CD8-positive, alpha-beta memory T cell (primary cell): ENCODE results near the gene SEC61G. TPM values are rescaled to one million over a fixed set of nuclear protein-coding genes. Genes with fewer than 3 reads are reported as not detected.

Source experiments
- CTCF ChIA-PET: fragments of 350-600 bp; sonication (Branson Sonifier 250); formaldehyde crosslinking; loops from one replicate; lab custom pipeline; 2021; ENCODE audit warnings: antibody characterized with exemption; lab: Charles Lee
- POLR2A ChIA-PET: fragments of 350-600 bp; sonication (Branson Sonifier 250); formaldehyde crosslinking; loops from one replicate; lab custom pipeline; 2021; ENCODE audit warnings: antibody characterized with exemption; lab: Charles Lee
- DNase-seq, 5 donors: peaks; one replicate each; pipeline versions ENCODE4 v3.0.0 to v3.0.0-alpha.2; 2020 to 2022; ENCODE audit warnings: mixed read lengths in 1 of 5
- H3K27ac ChIP-seq: one replicate; pipeline ENCODE4 v1.7.0; 2013; ENCODE audit warnings: low read depth, mild to moderate bottlenecking, low read length, moderate library complexity
- H3K27me3 ChIP-seq: 2 replicates; pipeline ENCODE4 v1.7.0; 2013; ENCODE audit warnings: low read length, mild to moderate bottlenecking; ENCODE audit not compliant: insufficient read depth, poor library complexity, severe bottlenecking
- H3K36me3 ChIP-seq: 2 replicates; pipeline ENCODE4 v1.7.0; 2013; ENCODE audit warnings: mild to moderate bottlenecking, low read length, moderate library complexity; ENCODE audit not compliant: insufficient read depth
- H3K4me1 ChIP-seq: 2 replicates; pipeline ENCODE4 v1.7.0; 2013; ENCODE audit warnings: mild to moderate bottlenecking, low read length, moderate library complexity; ENCODE audit not compliant: insufficient read depth
- H3K4me3 ChIP-seq: 2 replicates; pipeline ENCODE4 v1.7.0; 2013; ENCODE audit warnings: mild to moderate bottlenecking, low read length
- H3K9me3 ChIP-seq: 2 replicates; pipeline ENCODE4 v1.7.0; 2013; ENCODE audit warnings: mild to moderate bottlenecking, low read length
- H3K27ac Mint-ChIP-seq, 8 donors: one replicate each; pipeline ENCODE4 v1.8.0; 2020 to 2021; ENCODE audit warnings: mixed read lengths in 8 of 8, mild to moderate bottlenecking in 6 of 8, inconsistent platforms in 3 of 8, moderate library complexity in 3 of 8
- H3K27me3 Mint-ChIP-seq, 2 donors: one replicate each; pipeline ENCODE4 v1.8.0; 2020 to 2021; ENCODE audit warnings: mixed read lengths in 2 of 2, mild to moderate bottlenecking in 1 of 2, moderate library complexity in 1 of 2
- H3K36me3 Mint-ChIP-seq, 3 donors: one replicate each; pipeline ENCODE4 v1.8.0; 2020 to 2021; ENCODE audit warnings: mixed read lengths in 3 of 3, inconsistent platforms in 1 of 3, mild to moderate bottlenecking in 1 of 3
- H3K4me1 Mint-ChIP-seq, 3 donors: one replicate each; pipeline ENCODE4 v1.8.0; 2020 to 2021; ENCODE audit warnings: mixed read lengths in 3 of 3, inconsistent platforms in 1 of 3, mild to moderate bottlenecking in 1 of 3
- H3K4me3 Mint-ChIP-seq, 7 donors: one replicate each; pipeline ENCODE4 v1.8.0; 2020 to 2021; ENCODE audit warnings: mixed read lengths in 7 of 7, mild to moderate bottlenecking in 6 of 7, moderate library complexity in 4 of 7, inconsistent platforms in 2 of 7
- H3K9me3 Mint-ChIP-seq, 5 donors: one replicate each; pipeline ENCODE4 v1.8.0; 2020 to 2022; ENCODE audit warnings: mixed read lengths in 5 of 5, mild to moderate bottlenecking in 3 of 5, moderate library complexity in 2 of 5, inconsistent platforms in 1 of 5
- polyA plus RNA-seq: library from polyadenylated mRNA; unstranded; fragments of 300-500 nt; fragmentation: Illumina TruSeq; gene quantifications from one replicate; pipeline ENCODE4 v1.2.3, GENCODE V29; 2021
- total RNA-seq, 2 experiments: library from RNA; stranded (reverse); gene quantifications; one replicate each; pipeline ENCODE4 v1.2.3, GENCODE V29; 2021

SEC61G gene
- total and polyA plus RNA-seq, 3 experiments from 2014 or later: 138 to 281 (median 144) TPM

DNA sequence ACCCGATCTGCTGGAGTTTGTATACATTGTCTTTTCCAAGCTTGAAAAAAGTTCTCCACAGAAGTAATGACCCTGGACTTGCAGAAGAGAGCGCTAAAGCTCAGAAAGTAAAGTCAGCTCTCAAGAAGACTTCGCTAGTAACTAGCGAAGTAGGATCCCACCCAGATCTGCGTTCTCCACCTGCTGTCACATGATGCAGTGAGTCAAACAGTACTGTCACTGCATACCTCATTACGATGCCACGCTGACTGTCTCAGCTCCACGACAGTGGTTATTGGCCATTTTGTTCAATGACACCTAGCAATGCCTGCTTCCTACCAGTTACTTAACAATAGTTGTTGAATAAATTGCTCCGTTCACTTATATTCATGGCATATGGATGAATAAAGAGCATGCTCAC is 29.7 kb upstream of the SEC61G start:
- Histone ChIP-seq H3K4me1 (no peaks in the 10 kb centered on the region), H3K9me3 (no peaks in the 10 kb centered on the region), H3K27ac (no peak overlapping the region), H3K4me3 (no peak overlapping the region), H3K36me3 (no peaks in the 10 kb centered on the region), H3K27me3 (no peaks in the 10 kb centered on the region)
- ChIA-PET POLR2A (no interaction called here), CTCF (interaction anchor here (0.7 kb wide), 1 partner anchor 467 kb away, joined by 3 read pairs; no protein-coding TSS in a partner anchor)
- Mint-ChIP-seq H3K4me1 (peaks cover 5% of the 10 kb centered on the region in 3 donors), H3K4me3 (no peak overlapping the region), H3K36me3 (no peaks in the 10 kb centered on the region), H3K27me3 (peaks cover 30 to 66% of the 10 kb centered on the region in 2 donors), H3K27ac (no peak overlapping the region), H3K9me3 (no peaks in the 10 kb centered on the region)
- DNase-seq: peak in 1 of 5 donors; percentile 10

GRCh38 chr7:54785261-54785660 is 26.2 kb upstream of the SEC61G start:
- no peak for DNase-seq
- Histone ChIP-seq H3K36me3 (no peaks in the 10 kb centered on the region), H3K4me1 (no peaks in the 10 kb centered on the region), H3K4me3 (no peak overlapping the region), H3K27ac (no peak overlapping the region), H3K27me3 (no peaks in the 10 kb centered on the region), H3K9me3 (no peaks in the 10 kb centered on the region)
- POLR2A ChIA-PET: no interaction called here
- Mint-ChIP-seq H3K36me3 (no peaks in the 10 kb centered on the region), H3K27ac (no peak overlapping the region), H3K4me1 (peaks cover 5% of the 10 kb centered on the region in 3 donors), H3K4me3 (no peak overlapping the region), H3K27me3 (peaks cover 21 to 53% of the 10 kb centered on the region in 2 donors), H3K9me3 (no peaks in the 10 kb centered on the region)
- CTCF ChIA-PET: no interaction called here

- Mint-ChIP-seq H3K27ac (no peak overlapping the region), H3K36me3 (no peaks in the 10 kb centered on the region), H3K9me3 (no peaks in the 10 kb centered on the region), H3K27me3 (peaks cover 20 to 50% of the 10 kb centered on the region in 2 donors), H3K4me3 (no peak overlapping the region), H3K4me1 (peaks cover 5% of the 10 kb centered on the region in 3 donors)
- DNase-seq: no peak
- H3K4me3 ChIP-seq: no peak overlapping the region
- H3K27ac ChIP-seq: no peak overlapping the region
- ChIA-PET CTCF (no interaction called here), POLR2A (no interaction called here)
- H3K9me3 ChIP-seq: no peaks in the 10 kb centered on the region
- no peaks in the 10 kb centered on the region for H3K4me1 ChIP-seq
- H3K27me3 ChIP-seq: no peaks in the 10 kb centered on the region
- no peaks in the 10 kb centered on the region for H3K36me3 ChIP-seq
These were observed 24.9 kb upstream of the SEC61G start for GRCh38 chr7:54783952-54784351.

DNA sequence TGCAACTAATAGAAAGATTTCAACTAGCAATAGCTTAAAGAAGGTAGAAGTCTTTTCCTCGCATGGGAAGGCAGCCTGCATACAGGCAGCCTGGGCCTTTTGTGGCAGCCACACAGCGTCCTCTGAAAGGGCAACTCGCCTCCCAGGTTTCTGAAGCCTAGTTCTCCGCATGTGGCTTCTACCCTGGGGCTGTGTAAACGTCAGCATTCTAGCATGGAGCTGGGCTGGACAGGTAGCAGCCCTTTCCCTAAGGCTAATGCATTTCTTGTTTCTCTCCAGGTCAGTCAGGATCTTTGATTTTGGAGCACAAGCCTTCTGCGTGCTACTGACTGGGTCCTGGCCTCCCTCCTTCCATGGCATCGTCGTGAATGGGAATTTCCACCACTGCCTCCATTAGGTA is 23.8 kb upstream of the SEC61G start:
- Mint-ChIP-seq H3K36me3 (no peaks in the 10 kb centered on the region), H3K9me3 (no peaks in the 10 kb centered on the region), H3K27me3 (peaks cover 14 to 45% of the 10 kb centered on the region in 2 donors), H3K4me1 (no peaks in the 10 kb centered on the region), H3K4me3 (no peak overlapping the region), H3K27ac (no peak overlapping the region)
- H3K9me3 ChIP-seq: no peaks in the 10 kb centered on the region
- H3K27ac ChIP-seq: no peak overlapping the region
- no peaks in the 10 kb centered on the region for H3K27me3 ChIP-seq
- H3K36me3 ChIP-seq: no peaks in the 10 kb centered on the region
- H3K4me3 ChIP-seq: no peak overlapping the region
- POLR2A ChIA-PET: no interaction called here
- CTCF ChIA-PET: interaction anchor here (1.5 kb wide), 1 partner anchor 472 kb away, joined by 3 read pairs; no protein-coding TSS in a partner anchor
- H3K4me1 ChIP-seq: no peaks in the 10 kb centered on the region
- DNase-seq: no peak

- ChIA-PET CTCF (interaction anchor here (1.5 kb wide), 1 partner anchor 473 kb away, joined by 3 read pairs; no protein-coding TSS in a partner anchor), POLR2A (no interaction called here)
- H3K27ac Mint-ChIP-seq: no peak overlapping the region
- Histone ChIP-seq H3K4me1 (no peaks in the 10 kb centered on the region), H3K27me3 (no peaks in the 10 kb centered on the region), H3K9me3 (no peaks in the 10 kb centered on the region), H3K27ac (no peak overlapping the region), H3K36me3 (no peaks in the 10 kb centered on the region), H3K4me3 (no peak overlapping the region)
- H3K9me3 Mint-ChIP-seq: peaks cover 0 to 2% (median 0%) of the 10 kb centered on the region in 5 donors
- peaks cover 0 to 1% (median 0%) of the 10 kb centered on the region in 3 donors for H3K36me3 Mint-ChIP-seq
- peaks cover 9 to 42% of the 10 kb centered on the region in 2 donors for H3K27me3 Mint-ChIP-seq
- H3K4me3 Mint-ChIP-seq: no peak overlapping the region
- no peaks in the 10 kb centered on the region for H3K4me1 Mint-ChIP-seq
- DNase-seq: no peak
These were observed 23.3 kb upstream of the SEC61G start for GRCh38 chr7:54782314-54782713.

- Mint-ChIP-seq H3K4me3 (no peak overlapping the region), H3K27ac (no peak overlapping the region), H3K27me3 (peaks cover 9 to 41% of the 10 kb centered on the region in 2 donors), H3K9me3 (peaks cover 6 to 12% (median 9%) of the 10 kb centered on the region in 5 donors), H3K4me1 (no peaks in the 10 kb centered on the region), H3K36me3 (peaks cover 0 to 10% (median 0%) of the 10 kb centered on the region in 3 donors)
- no peaks in the 10 kb centered on the region for H3K27me3 ChIP-seq
- H3K27ac ChIP-seq: no peak overlapping the region
- no peaks in the 10 kb centered on the region for H3K4me1 ChIP-seq
- no peaks in the 10 kb centered on the region for H3K9me3 ChIP-seq
- DNase-seq: no peak
- ChIA-PET CTCF (interaction anchor here (1.5 kb wide), 1 partner anchor 474 kb away, joined by 3 read pairs; no protein-coding TSS in a partner anchor), POLR2A (no interaction called here)
- no peak overlapping the region for H3K4me3 ChIP-seq
- no peaks in the 10 kb centered on the region for H3K36me3 ChIP-seq
These were observed 22.3 kb upstream of the SEC61G start for GRCh38 chr7:54781134-54781920.

- H3K4me1 Mint-ChIP-seq: no peaks in the 10 kb centered on the region
- ChIA-PET POLR2A (no interaction called here), CTCF (interaction anchor here (0.6 kb wide), 1 partner anchor 57 kb away, joined by 3 read pairs; no protein-coding TSS in a partner anchor)
- no peak for DNase-seq
- H3K27ac Mint-ChIP-seq: no peak overlapping the region
- no peak overlapping the region for H3K4me3 Mint-ChIP-seq
- Histone ChIP-seq H3K4me1 (no peaks in the 10 kb centered on the region), H3K27ac (no peak overlapping the region), H3K27me3 (no peaks in the 10 kb centered on the region), H3K4me3 (no peak overlapping the region), H3K9me3 (no peaks in the 10 kb centered on the region), H3K36me3 (no peaks in the 10 kb centered on the region)
- H3K27me3 Mint-ChIP-seq: peaks cover 4 to 33% of the 10 kb centered on the region in 2 donors
- peaks cover 0 to 14% (median 0%) of the 10 kb centered on the region in 3 donors for H3K36me3 Mint-ChIP-seq
- peaks cover 9 to 16% (median 14%) of the 10 kb centered on the region in 5 donors for H3K9me3 Mint-ChIP-seq
These were observed 21.5 kb upstream of the SEC61G start for GRCh38 chr7:54780490-54780889.
